A673 (cell line): Measurements from ENCODE around the gene GALNT9.

Experiments
- EZH2 ChIP-seq: fragments of 200-600 bp; sonication (generic); IDR thresholded peaks from 2 replicates; pipeline ENCODE4 v1.6.1; 2017; ENCODE audit warnings: borderline replicate concordance, low read depth, mild to moderate bottlenecking, mixed read lengths, antibody characterized with exemption, low read length; ENCODE audit not compliant: poor library complexity, severe bottlenecking
- TF ChIP-seq, protein P1 (sequence below): fragments of 300-800, 200-600 bp; sonication (generic); conservative IDR thresholded peaks from 2 replicates; pipeline ENCODE4 v1.5.1; 2017; ENCODE audit warnings: low read depth, mild to moderate bottlenecking, antibody characterized with exemption, low read length, moderate library complexity, mixed read lengths

DNA sequence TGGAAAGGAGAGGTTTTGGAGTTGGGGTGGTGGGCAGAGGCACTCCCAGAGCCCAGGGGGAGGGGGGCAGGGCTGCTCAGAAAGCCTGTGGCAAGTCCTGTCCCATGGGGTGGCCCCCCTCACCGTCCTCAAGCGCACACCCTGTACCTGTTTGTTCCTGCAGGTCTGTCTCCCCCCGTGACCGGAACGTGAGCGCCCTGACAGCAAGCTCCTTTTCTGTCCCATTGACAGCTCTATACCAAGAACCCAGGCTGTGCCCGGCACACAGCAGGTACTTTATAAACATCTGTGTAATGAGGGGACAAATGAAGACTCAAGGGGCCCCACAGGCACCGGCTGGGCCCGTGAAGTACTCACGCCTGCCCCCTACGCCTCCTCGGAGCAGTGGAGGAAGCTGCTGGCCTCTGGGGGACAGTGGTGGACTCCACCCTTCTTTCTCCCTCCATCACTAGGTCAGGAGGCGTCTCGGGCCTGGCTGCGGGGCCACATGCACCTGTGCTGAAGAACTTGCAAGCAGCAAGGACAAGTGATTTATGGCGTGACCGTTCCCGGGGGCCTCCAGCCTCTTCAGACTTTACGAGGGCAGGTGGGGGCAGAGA, 65.8 kb downstream of the GALNT9 start:
- TF ChIP-seq, protein P1, sequence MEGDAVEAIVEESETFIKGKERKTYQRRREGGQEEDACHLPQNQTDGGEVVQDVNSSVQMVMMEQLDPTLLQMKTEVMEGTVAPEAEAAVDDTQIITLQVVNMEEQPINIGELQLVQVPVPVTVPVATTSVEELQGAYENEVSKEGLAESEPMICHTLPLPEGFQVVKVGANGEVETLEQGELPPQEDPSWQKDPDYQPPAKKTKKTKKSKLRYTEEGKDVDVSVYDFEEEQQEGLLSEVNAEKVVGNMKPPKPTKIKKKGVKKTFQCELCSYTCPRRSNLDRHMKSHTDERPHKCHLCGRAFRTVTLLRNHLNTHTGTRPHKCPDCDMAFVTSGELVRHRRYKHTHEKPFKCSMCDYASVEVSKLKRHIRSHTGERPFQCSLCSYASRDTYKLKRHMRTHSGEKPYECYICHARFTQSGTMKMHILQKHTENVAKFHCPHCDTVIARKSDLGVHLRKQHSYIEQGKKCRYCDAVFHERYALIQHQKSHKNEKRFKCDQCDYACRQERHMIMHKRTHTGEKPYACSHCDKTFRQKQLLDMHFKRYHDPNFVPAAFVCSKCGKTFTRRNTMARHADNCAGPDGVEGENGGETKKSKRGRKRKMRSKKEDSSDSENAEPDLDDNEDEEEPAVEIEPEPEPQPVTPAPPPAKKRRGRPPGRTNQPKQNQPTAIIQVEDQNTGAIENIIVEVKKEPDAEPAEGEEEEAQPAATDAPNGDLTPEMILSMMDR, result no peak
- no peak for TF ChIP-seq EZH2
